Measurements from ENCODE around the gene PAMR1.
"Not testable (repeated sequence)": the region's sequence is repeated elsewhere in the genome, so short reads cannot be mapped to it uniquely, and the experiment has no call there.

Gene PAMR1, protein sequence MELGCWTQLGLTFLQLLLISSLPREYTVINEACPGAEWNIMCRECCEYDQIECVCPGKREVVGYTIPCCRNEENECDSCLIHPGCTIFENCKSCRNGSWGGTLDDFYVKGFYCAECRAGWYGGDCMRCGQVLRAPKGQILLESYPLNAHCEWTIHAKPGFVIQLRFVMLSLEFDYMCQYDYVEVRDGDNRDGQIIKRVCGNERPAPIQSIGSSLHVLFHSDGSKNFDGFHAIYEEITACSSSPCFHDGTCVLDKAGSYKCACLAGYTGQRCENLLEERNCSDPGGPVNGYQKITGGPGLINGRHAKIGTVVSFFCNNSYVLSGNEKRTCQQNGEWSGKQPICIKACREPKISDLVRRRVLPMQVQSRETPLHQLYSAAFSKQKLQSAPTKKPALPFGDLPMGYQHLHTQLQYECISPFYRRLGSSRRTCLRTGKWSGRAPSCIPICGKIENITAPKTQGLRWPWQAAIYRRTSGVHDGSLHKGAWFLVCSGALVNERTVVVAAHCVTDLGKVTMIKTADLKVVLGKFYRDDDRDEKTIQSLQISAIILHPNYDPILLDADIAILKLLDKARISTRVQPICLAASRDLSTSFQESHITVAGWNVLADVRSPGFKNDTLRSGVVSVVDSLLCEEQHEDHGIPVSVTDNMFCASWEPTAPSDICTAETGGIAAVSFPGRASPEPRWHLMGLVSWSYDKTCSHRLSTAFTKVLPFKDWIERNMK

DNA sequence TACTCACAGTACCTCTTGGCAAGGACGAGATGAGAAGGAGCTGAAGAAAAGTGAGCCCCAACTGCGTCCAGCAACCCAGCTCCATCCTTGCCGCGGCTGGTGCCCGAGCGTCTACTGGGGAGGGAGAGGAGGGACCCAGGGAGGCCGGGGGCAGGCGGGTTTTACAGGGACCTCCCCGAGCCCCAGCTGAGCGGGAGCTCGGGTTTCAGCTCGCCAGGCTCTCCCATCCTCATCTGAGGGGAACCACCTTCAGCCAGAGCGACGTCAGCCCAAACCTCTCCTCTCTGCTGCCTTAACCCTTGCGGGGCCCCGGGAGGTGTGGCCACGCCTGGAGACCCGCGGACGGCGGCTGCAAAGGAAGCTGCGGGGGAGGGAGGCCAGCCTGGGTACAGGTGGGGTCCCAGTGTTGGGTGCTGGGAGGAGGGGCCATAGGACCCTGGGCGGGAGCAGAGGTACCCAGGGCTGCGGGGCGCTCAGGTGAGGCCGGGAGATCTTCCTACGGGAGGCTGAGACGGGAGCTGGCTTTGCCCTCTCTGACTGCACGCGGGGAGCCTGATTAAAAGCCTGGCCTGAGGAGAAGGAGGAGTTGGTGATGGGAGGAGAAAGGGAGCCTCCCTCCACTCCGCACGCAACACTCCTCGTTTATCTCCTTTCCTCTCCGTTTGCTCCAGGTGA, at the start of gene PAMR1:
Gene PAMR1, minus strand, starts transcription at position 116 of the 675 bp plus-strand sequence. Its CDS starts 31 bp downstream, at position 85.
- DNase-seq = no peak

DNA sequence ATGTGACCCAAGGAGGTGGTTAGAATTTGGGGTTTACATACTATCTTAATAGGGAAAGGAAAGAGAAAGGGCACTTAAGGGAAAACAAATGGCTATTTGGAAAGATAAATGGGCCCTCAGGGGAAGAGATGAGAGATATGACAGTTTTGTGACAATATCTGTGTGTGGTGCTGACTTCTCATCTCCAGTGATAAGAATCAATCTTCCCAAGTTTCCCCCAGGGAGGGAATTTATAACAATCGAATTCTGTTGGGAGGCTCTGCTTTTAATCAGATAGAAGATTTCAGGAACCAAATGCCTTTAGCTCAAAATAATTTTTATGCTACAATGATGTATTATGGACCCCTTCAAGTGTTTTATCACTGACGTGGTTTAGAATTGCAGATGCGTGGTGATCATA, 46.3 kb upstream of the PAMR1 start:
- no peak for DNase-seq

DNA sequence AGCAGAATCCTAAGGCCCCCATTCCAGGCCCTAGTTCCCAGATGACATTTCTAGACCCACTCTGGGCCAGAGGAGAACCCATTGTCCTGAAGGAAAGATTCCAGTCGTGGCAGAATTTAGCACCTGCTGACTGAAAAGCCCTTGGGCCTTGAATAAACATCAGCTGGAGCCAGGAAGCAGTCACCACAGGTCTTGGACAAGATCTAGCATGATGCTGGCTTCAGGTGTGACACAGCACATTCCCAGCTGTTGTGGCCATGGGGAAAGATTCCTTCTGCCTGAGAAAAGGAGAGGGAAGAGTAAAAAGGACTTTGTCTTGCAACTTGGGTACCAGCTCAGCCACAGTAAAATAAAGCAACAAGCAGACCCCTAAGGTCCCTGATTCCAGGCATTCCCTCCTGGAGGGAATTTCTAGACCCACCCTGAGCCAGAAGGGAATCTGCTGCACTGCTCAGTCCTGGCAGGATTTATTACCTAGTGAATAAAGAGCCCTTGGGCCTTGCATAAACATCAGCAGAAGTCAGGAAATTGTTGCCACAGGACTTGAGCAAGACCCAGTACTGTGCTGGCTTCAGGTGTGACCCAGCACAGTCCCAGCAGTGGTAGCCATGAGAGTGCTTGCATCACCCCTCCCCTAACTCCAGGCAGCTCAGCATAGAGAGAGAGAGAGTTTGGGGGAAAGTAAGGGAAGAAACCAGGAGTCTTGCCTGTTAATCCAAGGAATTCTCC, 42.5 kb upstream of the PAMR1 start:
- no peak for DNase-seq

DNA sequence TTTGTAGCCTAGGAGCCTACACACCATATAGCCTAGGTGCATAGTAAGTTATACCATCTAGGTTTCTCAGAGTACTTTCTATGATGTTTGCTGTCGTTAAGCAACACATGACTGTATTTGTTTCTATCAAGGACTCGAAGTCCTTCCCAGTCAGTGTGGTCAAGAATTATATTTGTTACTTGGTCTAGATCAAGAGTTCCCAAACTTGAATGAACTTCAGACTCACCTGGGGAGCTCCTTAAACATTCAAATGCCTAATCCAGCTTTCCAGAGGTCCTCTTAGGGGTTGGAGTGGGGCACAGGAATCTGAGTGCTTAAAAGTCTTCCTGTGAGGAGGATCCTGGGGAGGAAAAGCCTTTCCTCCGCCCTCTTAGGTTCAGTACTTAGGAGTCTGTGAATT, 41.5 kb upstream of the PAMR1 start:
- no peak for DNase-seq

DNA sequence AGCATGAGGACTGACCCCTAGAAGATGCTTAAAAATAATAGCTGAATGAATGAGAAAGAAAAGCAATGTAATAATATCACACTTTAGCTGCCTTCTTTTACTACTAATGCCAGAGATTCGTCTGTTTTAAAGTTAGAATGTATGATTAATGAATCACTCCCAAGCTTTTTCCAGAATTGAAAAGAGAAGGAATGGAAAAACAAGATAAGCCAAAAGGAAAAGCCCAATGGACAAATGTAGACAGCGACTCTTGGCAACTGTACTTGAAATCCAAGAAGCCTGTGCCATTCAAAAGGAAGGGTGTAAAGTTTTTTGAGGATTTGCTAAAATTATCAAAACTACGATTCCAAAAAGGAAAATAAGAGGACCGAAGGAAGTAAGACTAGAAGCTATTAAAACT, 40.8 kb upstream of the PAMR1 start:
- no peak for DNase-seq

DNA sequence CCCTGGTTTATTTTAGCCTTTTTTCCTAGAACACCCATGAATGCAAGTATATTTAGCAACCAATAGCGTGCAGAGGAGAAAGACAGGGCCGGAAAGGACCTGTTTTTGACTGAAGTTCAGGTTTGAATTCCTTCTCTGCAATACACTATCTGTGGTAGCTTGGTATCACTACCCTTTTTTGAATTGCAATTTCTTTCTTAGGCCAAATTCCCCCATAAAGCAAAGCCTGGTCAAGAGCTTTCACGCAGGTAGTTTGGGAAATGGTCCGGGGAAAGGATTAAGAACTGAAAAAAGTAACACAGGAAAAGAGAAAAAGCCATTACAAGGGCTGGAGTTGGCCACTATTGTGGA, 38.8 kb upstream of the PAMR1 start:
- no peak for DNase-seq

DNA sequence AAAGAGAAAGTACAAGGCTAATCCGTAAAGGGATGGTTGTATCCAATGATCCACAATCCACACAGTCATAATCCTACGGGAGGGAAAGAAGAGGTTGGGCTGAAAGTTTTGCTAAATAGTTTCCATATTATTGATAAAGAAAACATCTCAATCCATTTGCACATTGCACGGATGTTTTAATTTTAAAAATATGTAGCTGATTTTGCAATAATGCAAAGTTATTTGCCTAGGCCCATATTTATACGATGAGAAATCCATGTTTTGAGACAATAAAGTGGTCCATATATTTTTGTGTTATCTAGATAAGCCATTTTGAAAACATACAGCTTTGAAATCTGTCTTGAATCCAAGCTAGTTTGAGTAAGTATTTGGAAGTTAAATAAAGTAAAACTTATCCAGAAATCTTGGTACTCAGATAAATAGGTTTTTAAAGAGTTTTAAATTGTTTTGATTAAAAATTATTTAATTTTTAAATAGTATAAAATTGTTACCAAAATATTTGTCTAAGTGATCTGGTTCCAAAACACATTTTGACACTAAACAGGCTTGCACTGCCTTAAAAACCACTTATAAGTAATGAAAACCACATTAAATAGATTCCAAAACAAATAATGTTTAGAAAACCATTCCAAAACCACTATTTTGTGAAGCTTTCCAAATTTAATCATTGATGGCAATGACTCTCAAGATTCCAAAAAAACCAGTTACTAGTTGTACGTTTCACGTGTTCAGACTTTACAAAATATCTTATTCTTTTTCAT, 38.2 kb upstream of the PAMR1 start:
- DNase-seq = no peak

DNA sequence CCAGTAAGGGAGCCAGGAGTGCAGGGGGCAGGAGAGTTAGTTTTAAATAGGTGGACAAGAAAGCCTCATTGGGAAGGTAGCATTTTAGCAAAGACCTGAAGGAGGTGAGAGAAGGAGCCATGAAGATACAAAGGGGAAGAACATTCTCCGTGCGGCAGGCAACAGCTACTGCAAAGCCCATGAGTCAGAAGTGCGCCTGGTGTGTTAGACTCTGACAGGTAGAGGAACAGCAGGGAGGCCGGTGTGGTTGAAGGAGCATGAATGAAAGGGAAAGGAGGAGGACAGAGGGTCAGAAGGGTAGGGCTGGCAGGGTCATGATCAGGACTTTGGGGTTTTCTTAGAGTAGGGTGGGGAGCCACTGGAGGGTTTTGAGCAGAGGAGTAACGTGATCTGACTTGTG, 34.5 kb upstream of the PAMR1 start:
- no peak for DNase-seq

DNA sequence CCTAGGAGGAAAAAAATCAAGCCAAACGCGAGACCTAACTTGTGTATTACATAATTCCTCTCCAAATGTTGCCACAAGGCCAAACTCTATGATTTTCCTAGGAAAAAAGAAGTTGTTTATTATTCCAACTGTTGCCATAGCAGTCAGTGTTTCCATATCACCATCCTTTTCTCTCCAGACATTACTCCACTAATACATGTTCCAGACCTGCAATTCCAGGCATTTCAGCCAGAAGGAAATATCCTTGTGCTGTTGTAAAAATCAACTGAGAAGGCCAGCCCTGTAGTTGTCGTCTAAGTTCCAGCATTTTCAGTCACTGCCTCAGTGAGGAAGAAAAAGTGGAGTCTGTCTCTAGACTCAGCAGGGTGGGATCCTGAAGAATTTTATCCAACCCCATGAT, 33.1 kb upstream of the PAMR1 start:
- DNase-seq = no peak

DNA sequence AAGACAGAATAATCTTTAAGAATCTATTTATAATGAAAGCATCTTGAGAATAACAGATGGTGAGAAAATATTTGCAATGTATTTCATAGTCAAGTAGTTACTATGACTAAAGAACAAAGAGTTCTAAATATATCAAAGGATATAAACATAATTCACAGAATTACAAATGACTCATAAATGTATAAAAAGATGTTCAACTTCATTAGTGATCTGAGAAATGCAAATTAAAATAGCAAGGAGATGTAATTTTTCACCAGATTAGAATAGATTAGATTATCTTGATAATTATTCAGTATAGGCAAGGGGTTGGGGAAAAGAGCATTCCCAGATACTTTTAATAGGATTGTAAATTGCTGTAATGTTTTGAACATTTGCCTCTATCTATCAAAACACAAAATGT, 30.1 kb upstream of the PAMR1 start:
- DNase-seq = no peak

DNA sequence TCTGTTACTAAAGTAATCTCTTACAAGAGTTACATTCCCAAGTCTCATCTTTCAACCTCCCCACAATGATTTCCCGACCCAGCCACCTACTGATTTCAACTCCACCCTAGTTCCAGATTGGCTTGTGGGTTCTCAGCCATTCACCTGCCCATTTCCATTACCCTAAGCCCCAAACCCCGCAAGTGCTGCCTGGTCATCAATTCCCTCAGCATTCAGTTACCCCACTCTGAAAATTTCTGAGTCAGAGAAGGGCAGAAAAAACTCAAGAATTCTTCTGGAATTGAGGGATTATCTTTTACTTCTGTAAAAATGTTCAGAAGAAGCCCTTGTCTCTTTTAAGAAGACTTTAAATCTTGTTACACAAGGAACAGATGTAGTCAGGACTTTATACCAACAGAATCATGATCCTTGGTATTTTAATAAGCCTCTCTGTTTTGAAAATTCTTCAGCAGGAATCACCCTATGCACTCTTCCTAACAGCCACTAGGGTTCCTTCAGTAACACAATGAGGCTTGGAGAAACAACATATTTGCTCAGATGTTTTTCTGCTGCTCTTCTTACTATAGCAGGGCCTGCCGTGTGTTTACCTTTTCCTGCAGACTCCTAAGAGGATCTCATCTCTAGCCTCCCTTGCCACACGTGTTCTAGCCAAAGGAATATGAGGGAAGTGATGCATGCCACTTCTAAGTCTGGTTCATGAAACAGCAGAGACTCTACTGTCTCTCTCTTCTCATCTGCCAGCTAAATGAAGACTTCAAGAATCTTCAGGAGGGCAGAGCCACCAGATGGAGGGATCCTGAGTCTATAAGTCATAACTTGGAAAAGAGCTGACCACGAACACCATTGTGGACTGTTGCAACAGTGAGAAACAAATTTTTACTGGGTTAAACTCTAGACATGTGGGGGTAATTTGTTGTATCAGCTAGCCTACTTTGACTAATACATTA, 29.3 kb upstream of the PAMR1 start:
- no peak for DNase-seq

DNA sequence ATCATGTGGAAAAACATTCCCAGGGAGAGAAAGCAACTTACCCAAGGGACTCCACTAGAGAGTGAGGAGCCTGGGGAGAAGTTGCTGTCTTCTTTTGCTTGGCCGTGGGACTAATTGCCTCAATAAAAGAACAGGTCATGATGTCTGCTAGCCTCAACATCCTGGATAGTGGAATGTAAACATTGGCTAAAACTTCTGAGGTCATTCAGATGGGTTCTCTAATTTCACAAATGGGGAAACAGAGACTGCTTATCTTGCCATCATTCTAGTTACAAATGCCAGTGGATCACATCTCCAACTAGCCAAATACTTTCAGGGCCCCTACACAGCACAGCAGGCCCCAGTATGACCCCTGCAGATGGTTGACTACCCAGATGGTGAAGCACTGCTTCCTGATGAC, 28.4 kb upstream of the PAMR1 start:
- no peak for DNase-seq

DNA sequence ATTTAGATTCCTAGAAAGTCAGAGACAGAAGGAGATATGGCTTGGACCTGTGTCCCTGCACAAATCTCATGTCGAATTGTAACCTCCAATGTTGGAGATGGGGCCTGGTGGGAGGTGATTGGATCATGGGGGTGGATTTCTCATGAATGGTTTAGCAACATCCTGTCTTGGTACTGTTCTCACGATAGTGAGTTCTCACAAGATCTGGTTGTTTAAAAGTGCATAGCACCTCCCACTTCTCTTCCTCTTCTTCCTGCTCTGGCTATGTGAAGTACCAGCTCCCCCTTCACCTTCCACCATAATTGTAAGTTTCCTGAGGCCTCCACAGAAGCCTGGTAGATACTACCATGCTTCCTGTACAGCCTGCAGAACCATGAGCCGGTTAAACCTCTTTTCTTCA, 27.6 kb upstream of the PAMR1 start:
- DNase-seq = no peak

DNA sequence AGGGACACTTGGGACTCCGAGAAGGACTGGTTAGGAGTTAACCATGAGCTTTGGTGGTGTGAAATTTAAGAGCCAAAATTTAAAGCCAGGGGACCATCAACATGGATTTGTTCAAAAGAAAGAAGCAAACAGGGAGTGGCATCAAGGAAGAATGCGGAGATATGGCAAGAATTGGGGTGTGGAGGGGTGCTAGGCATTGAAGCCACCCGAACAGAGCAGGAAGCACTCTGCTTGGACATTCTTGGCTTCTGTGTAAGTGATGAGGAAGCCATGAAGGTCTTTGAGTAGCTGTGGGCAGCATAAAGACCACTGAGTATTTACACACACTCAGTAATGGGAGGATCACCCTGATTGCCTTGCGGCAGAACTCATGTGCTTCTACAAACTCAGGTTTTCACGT, 27.2 kb upstream of the PAMR1 start:
- DNase-seq = no peak

DNA sequence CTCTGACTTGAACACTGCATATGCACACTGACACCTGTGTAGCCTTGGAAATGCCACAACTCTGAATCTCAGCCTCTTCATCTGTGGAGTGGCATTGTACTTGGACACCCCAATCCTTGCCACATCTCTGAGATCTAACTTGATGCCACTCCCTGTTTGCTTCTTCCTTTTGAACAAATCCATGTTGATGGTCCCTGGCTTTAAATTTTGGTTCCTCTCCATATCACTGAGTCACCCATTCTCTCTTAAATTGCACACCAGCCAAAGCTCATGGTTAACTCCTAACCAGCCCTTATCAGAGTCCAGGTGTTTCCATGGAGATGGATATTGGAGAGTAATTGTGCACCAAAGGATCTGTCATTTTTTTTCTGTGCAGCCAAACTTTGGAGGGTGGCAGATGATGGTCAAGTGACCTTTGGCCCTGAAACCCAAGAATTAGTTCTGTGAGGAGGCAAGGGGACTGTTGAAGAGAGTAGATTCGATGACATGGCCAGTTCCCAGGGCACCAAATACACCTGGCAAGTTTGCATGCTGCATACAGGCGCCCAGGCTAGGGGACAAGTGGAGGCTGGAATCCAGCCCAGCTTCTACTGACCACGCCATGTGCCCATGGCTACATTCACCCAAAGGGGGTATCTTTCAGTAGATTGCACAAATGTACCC, 25.1 kb upstream of the PAMR1 start:
- no peak for DNase-seq

DNA sequence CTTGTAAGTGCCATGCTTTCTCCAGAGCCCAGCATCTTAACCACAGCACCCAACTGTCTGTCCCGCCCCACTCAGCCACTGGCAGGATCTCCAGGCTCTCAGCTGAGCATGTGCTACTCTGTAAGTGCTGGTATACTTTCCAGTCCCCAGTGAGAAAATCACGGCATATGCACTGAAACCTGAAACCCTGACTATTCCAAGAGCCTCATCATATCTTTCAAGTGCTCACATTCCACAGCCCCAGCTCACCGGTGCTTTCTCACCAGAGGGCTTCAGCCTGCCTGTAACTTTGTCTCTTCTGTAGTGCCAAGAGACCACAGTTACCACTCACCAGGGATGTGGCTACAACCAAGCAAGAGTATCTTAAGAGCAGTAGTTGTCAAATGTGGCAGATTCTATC, 24.4 kb upstream of the PAMR1 start:
- DNase-seq = no peak

DNA sequence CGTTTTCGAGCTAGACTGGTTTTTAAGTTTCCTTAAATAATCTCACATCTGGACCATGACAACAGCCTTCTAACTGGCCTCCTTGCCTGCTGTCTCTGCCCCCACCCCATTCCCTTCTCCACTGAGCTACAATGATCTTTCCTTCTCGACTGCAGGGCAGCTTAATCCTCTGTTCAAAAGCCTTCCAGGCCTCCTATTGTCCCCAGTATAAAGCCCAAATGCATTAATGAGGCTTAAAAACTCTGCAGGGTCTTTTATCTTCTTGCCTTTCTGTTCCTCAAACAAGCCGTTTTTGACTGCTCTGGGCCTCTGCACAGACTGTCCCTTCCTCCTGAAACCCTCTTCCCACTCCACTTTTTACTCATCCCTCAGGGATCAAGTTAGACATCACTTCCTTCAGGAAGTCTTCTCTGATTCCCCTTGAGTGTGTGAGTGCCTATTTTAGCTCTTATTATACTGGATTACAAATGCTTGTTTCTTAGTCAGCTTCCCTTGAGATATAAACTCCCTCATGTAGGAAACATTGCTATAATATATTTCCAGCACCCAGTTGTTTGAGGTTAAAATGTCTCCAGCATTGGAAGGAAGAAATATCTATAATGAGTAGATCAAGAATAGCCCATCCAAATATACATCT, 23.6 kb upstream of the PAMR1 start:
- DNase-seq = no peak

DNA sequence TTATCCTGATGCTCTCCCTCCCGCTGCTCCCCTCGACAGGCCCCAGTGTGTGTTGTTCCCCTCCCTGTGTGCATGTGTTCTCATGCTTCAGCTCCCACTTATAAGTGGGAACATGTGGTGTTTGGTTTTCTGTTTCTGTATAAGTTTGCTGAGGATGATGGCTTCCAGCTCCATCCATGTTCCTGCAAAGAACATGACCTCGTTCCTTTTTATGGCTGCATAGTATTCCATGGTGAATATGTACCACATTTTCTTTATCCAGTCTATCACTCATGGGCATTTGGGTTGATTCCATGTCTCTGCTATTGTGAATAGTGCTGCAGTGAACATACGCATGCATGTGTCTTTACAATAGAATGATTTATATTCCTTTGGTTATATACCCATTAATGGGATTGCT, 22.6 kb upstream of the PAMR1 start:
- DNase-seq = not testable (repeated sequence)

DNA sequence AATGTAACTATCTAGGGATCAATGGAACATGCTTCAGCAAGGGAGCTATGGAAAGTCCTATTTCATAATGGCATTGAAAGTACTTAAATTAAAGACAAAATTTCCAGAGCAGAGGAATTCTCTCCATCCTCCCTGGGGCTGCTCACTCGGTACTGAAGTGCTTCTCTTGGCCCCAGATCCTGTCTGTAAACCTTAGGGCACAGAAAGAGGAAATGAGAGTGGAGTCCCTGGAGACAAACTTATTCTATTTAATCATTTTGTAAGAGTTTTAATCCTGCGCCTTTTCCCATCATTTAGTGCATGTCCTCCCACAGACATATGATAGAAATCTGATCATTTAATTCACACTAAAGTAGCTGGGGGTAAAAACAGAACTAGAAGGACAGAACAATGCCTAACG, 20.9 kb upstream of the PAMR1 start:
- DNase-seq = no peak

DNA sequence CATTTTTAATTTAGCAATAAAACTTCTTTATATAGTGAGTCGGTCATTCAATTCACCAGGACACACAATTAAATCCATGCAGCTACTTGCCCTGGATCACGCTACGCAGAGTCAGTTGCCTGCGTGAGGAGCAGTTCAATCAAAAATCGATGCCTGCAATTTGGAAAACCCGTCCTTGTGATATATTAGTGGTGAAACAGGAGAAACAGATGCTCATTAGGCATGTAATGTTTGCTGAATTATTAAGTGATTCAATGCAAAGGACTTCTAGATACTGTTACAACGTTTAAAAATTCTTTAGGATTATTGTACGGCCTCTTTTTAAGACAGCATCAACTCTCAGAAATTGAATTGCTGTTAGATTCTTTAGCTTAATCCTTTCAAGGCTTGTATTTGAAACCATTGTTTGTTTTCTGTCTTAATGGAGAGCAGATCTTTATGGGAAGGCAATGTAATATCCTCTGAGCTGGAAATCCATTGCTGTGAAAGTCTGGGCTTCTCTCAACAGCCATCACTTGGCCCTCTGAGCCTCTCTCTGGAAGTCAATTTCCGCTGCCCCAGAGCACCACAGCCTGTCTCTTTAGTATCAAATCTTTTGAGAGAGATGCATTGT, 20.1 kb upstream of the PAMR1 start:
- DNase-seq = no peak

Measured in activated CD4-positive, alpha-beta T cell treated with anti-CD3 and anti-CD28 coated beads, Interleukin-10, Interleukin-2, amounts not matched to agents 100 ng/mL and 50 ng/mL, durations not matched to agents 16 hours and 8 hours (primary cell).